GM06990 (cell line): Measurements from ENCODE around the gene EOLA1.
"Not testable (repeated sequence)": the region's sequence is repeated elsewhere in the genome, so short reads cannot be mapped to it uniquely, and the experiment has no call there.

Experiments used
- DNase-seq: peaks from one replicate; pipeline ENCODE4 v3.0.0-alpha.2; 2011; ENCODE audit not compliant: insufficient read length; ENCODE audit errors: extremely low read depth
- H3K27me3 ChIP-seq: replicated peaks from 2 replicates; pipeline ENCODE4 v1.6.0; 2011; ENCODE audit warnings: low read length; ENCODE audit not compliant: control insufficient read depth, insufficient read depth
- H3K36me3 ChIP-seq: 2 replicates; pipeline ENCODE4 v1.5.1; 2011; ENCODE audit warnings: low read length; ENCODE audit not compliant: control insufficient read depth, insufficient read depth
- H3K4me3 ChIP-seq: replicated peaks from 2 replicates; pipeline ENCODE4 v1.5.1; 2011; ENCODE audit warnings: low read depth, mild to moderate bottlenecking, control low read depth, low read length
- TF ChIP-seq, protein P1 (sequence below): IDR thresholded peaks from 2 replicates; pipeline ENCODE4 v1.5.1; 2011; ENCODE audit warnings: low read length, control low read depth, mild to moderate bottlenecking, inconsistent platforms; ENCODE audit not compliant: insufficient read depth, poor library complexity, severe bottlenecking

EOLA1 gene

DNA sequence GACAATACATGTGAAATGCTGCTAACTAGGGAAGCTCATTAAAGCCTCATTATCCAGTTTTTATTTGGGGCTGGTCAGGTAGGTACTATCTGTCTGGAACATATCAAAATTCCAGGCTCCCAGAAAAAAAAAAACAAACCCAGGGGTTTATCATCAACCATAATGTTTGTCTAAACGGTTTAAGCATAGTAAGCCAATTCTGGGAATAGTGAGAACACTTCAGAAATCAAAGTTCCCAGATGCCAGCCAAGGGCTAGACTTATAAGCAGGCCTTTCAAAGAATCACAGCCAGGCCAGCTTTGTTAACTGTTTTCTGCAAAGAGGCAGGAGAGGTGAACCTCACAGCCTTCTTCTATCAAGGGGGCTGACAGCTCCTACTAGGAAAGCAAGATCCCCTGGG is 43.8 kb upstream of the EOLA1 start:
- Histone ChIP-seq H3K4me3 (no peak overlapping the region), H3K27me3 (no peaks in the 10 kb centered on the region), H3K36me3 (peaks cover 23% of the 10 kb centered on the region)
- no peak for DNase-seq
- TF ChIP-seq, protein P1, sequence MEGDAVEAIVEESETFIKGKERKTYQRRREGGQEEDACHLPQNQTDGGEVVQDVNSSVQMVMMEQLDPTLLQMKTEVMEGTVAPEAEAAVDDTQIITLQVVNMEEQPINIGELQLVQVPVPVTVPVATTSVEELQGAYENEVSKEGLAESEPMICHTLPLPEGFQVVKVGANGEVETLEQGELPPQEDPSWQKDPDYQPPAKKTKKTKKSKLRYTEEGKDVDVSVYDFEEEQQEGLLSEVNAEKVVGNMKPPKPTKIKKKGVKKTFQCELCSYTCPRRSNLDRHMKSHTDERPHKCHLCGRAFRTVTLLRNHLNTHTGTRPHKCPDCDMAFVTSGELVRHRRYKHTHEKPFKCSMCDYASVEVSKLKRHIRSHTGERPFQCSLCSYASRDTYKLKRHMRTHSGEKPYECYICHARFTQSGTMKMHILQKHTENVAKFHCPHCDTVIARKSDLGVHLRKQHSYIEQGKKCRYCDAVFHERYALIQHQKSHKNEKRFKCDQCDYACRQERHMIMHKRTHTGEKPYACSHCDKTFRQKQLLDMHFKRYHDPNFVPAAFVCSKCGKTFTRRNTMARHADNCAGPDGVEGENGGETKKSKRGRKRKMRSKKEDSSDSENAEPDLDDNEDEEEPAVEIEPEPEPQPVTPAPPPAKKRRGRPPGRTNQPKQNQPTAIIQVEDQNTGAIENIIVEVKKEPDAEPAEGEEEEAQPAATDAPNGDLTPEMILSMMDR: no peak

DNA sequence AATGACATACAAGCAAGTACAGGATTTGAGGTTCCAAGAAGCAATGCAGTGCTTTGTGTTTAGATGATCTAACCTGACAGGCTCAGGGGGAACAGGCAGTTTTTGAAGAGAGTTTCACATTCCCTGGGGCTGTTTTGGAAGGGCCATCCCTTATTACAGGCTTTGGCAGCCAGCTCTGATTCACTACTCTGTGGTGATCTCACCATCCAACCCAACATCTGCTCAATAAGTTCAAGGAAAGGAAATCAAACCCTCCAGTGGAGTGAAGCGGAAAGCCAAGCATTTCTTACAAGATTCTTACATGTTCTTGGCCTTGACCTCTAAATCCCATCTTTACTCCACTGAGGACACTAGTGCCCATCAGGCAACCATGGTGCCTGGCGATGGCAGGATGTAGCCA is 43.2 kb upstream of the EOLA1 start:
- Histone ChIP-seq H3K27me3 (no peaks in the 10 kb centered on the region), H3K4me3 (no peak overlapping the region), H3K36me3 (peaks cover 21% of the 10 kb centered on the region)
- TF ChIP-seq, protein P1: no peak
- DNase-seq: no peak

DNA sequence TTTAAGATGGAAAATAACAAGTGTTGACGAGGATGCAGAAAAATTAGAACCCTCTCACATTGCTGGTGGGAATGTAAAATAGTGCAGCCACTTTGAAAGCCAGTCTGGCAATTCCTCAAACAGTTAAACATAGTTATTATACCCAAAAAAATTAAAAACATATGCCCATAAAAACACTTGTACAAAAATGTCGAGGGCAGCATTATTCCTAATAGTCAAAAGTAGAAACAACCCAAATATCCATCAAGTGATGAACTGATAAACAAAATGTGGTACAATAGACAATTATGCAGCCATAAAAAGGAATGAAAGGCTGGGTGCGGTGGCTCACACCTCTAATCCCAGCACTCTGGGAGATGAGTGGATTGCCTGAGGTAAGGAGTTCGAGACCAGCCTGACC is 42.0 kb upstream of the EOLA1 start:
- Histone ChIP-seq H3K27me3 (no peaks in the 10 kb centered on the region), H3K4me3 (no peak overlapping the region), H3K36me3 (peaks cover 20% of the 10 kb centered on the region)
- TF ChIP-seq, protein P1: no peak
- DNase-seq: no peak

DNA sequence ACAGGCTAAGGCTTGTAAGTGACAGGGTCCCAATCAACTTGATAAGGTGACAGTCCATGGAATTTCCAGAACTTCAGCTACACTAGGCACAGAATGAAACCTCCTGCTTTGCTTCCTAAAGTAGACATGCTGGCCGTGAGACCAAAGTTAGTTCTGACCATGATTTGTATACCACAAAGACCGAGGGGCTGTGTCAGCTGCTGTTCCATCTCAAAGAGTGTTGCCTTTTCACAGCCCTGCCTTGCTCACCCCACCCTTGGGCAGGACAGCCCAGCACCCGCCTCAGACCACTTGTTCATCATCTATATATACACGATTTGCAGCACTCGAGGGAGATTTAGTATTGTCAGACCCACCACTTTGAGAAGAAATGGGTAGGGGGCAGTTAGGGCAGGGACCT is 41.0 kb upstream of the EOLA1 start:
- H3K36me3 ChIP-seq: peaks cover 14% of the 10 kb centered on the region
- TF ChIP-seq, protein P1: no peak

DNA sequence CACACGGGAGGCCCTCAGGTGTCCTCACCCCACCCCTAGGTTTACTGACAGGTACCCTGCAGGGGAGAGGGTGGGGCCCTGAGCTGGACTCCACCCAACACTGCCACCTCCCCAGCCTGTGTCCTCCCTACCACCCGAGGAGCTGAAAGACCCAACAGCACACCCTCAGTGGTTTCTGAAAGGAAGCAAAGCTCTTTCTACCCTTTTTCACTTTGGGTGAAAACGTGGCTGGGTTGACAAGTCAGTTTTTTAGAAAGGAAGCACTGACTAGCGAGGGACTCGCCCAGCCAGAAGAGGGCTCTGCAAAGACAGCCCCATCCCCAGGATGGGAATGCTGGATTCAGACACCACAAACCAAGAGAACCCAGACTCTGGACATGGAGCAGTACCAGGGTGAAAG is 37.9 kb upstream of the EOLA1 start:
- not testable (repeated sequence) for H3K27me3 ChIP-seq, H3K4me3 ChIP-seq, H3K36me3 ChIP-seq, DNase-seq

More for the DNA sequence above, 41.0 kb upstream of the EOLA1 start:
- H3K27me3 ChIP-seq: no peaks in the 10 kb centered on the region
- H3K4me3 ChIP-seq: no peak overlapping the region
- no peak for DNase-seq

DNA sequence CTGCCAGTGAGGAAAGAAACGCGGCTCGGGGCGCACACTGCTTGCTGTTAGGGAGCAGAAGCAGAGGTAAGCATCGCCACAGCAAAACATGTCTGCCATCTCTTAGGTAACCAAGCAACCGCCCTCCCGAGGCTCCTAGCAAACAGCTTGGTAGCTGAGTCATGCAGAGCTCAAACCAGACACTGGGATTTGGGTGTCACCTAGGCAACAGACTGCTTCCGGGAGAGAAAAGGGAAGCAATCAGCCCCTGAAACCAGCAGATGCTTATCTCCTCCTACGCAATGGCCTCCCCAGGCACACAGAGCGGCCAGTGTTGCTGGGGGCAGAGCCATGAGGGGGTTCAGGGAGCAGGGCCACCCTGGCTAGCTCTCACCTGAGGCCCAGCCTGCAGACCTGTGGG is 37.4 kb upstream of the EOLA1 start:
- H3K4me3 ChIP-seq: 0 out of 2 replicates have a peak overlapping the region, but pooled peaks have one; percentile 5

DNA sequence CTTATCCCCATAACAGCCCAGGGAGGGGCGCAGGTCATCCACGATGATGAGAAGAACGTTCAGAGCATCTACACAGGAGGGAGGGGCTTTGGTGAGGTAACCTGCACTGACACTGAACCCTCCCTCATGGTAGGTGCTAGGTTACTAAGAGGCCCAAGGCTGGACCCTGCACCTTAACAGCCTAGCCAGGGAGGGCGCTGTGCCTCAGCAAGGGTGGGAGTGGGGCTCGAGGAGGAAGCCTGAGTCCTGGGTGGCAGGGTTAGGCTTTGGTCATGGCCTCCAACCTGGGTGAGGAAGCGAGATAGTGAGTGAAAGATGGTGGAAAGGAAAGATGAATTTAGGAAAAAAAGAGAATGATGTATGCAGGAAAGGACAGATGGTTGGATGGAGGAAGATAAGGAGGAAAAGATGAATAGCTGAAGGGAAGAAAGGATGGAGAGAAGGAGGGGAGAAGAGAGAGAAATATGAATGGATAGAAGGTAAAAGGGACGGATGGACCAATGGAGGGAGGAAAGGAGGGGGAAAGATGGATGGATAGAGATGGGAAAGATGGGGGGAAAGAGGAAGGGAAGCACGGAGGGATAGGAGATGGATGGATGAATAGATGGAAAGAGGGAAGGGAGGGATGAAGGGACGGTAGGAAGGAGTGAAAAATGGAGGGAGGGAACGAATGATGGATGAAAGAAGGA is 36.4 kb upstream of the EOLA1 start:
- Histone ChIP-seq H3K27me3 (no peaks in the 10 kb centered on the region), H3K4me3 (peak overlapping the region; percentile 70), H3K36me3 (peaks cover 3% of the 10 kb centered on the region)
- DNase-seq: peak; percentile 62
- TF ChIP-seq, protein P1: peak; percentile 62

More for the DNA sequence above, 37.4 kb upstream of the EOLA1 start:
- not testable (repeated sequence) for H3K27me3 ChIP-seq, H3K36me3 ChIP-seq
- DNase-seq: peak; percentile 40
